Measurements from ENCODE around the gene LDLR.
"Not testable (repeated sequence)": the region's sequence is repeated elsewhere in the genome, so short reads cannot be mapped to it uniquely, and the experiment has no call there.

Gene LDLR

GRCh38 chr19:11124157-11124556, 34.9 kb downstream of the LDLR start:
- H3K9ac ChIP-seq (ENCODE audit: low read length in 2 of 2); H3K4me3 ChIP-seq (ENCODE audit: low read length in 2 of 2); H3K4me1 ChIP-seq (ENCODE audit: control insufficient read depth, insufficient read depth, low read length); H3K27me3 ChIP-seq (ENCODE audit: control insufficient read depth in 1 of 2, insufficient read depth in 2 of 2, low read length in 2 of 2); H3K9me3 ChIP-seq (ENCODE audit: control insufficient read depth in 2 of 2, low read length in 2 of 2); H3K27ac ChIP-seq (ENCODE audit: low read length): not testable (repeated sequence)
- H3K36me3 ChIP-seq (ENCODE audit: control insufficient read depth in 2 of 2, insufficient read depth in 2 of 2, low read length in 2 of 2) = peaks cover 17 to 26% of the 10 kb centered on the region in 2 donors

- H3K4me1 ChIP-seq (ENCODE audit: control insufficient read depth, insufficient read depth, low read length) = peaks cover 9% of the 10 kb centered on the region
- peaks cover 14 to 24% of the 10 kb centered on the region in 2 donors for H3K36me3 ChIP-seq (ENCODE audit: control insufficient read depth in 2 of 2, insufficient read depth in 2 of 2, low read length in 2 of 2)
- H3K27me3 ChIP-seq (ENCODE audit: control insufficient read depth in 1 of 2, insufficient read depth in 2 of 2, low read length in 2 of 2) = no peaks in the 10 kb centered on the region
- H3K27ac ChIP-seq (ENCODE audit: low read length) = no peak overlapping the region
- H3K9me3 ChIP-seq (ENCODE audit: control insufficient read depth in 2 of 2, low read length in 2 of 2) = no peaks in the 10 kb centered on the region
- H3K9ac ChIP-seq (ENCODE audit: low read length in 2 of 2) = no peak overlapping the region
- H3K4me3 ChIP-seq (ENCODE audit: low read length in 2 of 2) = peak overlapping the region in 1 of 2 donors; percentile 15
Measured at GRCh38 chr19:11125994-11126685, 36.9 kb downstream of the LDLR start.

- Histone ChIP-seq H3K9ac (ENCODE audit: low read length in 2 of 2) (no peak overlapping the region), H3K4me3 (ENCODE audit: low read length in 2 of 2) (no peak overlapping the region), H3K4me1 (ENCODE audit: control insufficient read depth, insufficient read depth, low read length) (peaks cover 11% of the 10 kb centered on the region), H3K9me3 (ENCODE audit: control insufficient read depth in 2 of 2, low read length in 2 of 2) (no peaks in the 10 kb centered on the region), H3K27me3 (ENCODE audit: control insufficient read depth in 1 of 2, insufficient read depth in 2 of 2, low read length in 2 of 2) (no peaks in the 10 kb centered on the region), H3K27ac (ENCODE audit: low read length) (no peak overlapping the region), H3K36me3 (ENCODE audit: control insufficient read depth in 2 of 2, insufficient read depth in 2 of 2, low read length in 2 of 2) (peaks cover 21 to 32% of the 10 kb centered on the region in 2 donors)
Measured at GRCh38 chr19:11127905-11128304, 38.6 kb downstream of the LDLR start.

GRCh38 chr19:11130824-11131455, 41.7 kb downstream of the LDLR start:
- Histone ChIP-seq H3K9me3 (ENCODE audit: control insufficient read depth in 2 of 2, low read length in 2 of 2) (no peaks in the 10 kb centered on the region), H3K27me3 (ENCODE audit: control insufficient read depth in 1 of 2, insufficient read depth in 2 of 2, low read length in 2 of 2) (no peaks in the 10 kb centered on the region), H3K27ac (ENCODE audit: low read length) (peak overlapping the region; percentile 62), H3K9ac (ENCODE audit: low read length in 2 of 2) (peak overlapping the region in 1 of 2 donors; percentile 13), H3K4me3 (ENCODE audit: low read length in 2 of 2) (no peak overlapping the region), H3K36me3 (ENCODE audit: control insufficient read depth in 2 of 2, insufficient read depth in 2 of 2, low read length in 2 of 2) (peaks cover 15 to 25% of the 10 kb centered on the region in 2 donors), H3K4me1 (ENCODE audit: control insufficient read depth, insufficient read depth, low read length) (peaks cover 11% of the 10 kb centered on the region)

- H3K27me3 ChIP-seq (ENCODE audit: control insufficient read depth in 1 of 2, insufficient read depth in 2 of 2, low read length in 2 of 2) = no peaks in the 10 kb centered on the region
- no peak overlapping the region for H3K4me3 ChIP-seq (ENCODE audit: low read length in 2 of 2)
- peaks cover 15 to 25% of the 10 kb centered on the region in 2 donors for H3K36me3 ChIP-seq (ENCODE audit: control insufficient read depth in 2 of 2, insufficient read depth in 2 of 2, low read length in 2 of 2)
- H3K27ac ChIP-seq (ENCODE audit: low read length) = peak overlapping the region; percentile 62
- peak overlapping the region in 1 of 2 donors; percentile 13 for H3K9ac ChIP-seq (ENCODE audit: low read length in 2 of 2)
- no peaks in the 10 kb centered on the region for H3K9me3 ChIP-seq (ENCODE audit: control insufficient read depth in 2 of 2, low read length in 2 of 2)
- H3K4me1 ChIP-seq (ENCODE audit: control insufficient read depth, insufficient read depth, low read length) = peaks cover 8% of the 10 kb centered on the region
Measured at GRCh38 chr19:11131471-11131870, 42.2 kb downstream of the LDLR start.

GRCh38 chr19:11136400-11137101, 47.3 kb downstream of the LDLR start:
- Histone ChIP-seq H3K27ac (ENCODE audit: low read length) (no peak overlapping the region), H3K4me1 (ENCODE audit: control insufficient read depth, insufficient read depth, low read length) (peaks cover 26% of the 10 kb centered on the region), H3K9me3 (ENCODE audit: control insufficient read depth in 2 of 2, low read length in 2 of 2) (no peaks in the 10 kb centered on the region), H3K4me3 (ENCODE audit: low read length in 2 of 2) (no peak overlapping the region), H3K36me3 (ENCODE audit: control insufficient read depth in 2 of 2, insufficient read depth in 2 of 2, low read length in 2 of 2) (peaks cover 6 to 9% of the 10 kb centered on the region in 2 donors), H3K27me3 (ENCODE audit: control insufficient read depth in 1 of 2, insufficient read depth in 2 of 2, low read length in 2 of 2) (no peaks in the 10 kb centered on the region), H3K9ac (ENCODE audit: low read length in 2 of 2) (no peak overlapping the region)

GRCh38 chr19:11137542-11138384, 48.5 kb downstream of the LDLR start:
- peaks cover 38% of the 10 kb centered on the region for H3K4me1 ChIP-seq (ENCODE audit: control insufficient read depth, insufficient read depth, low read length)

GRCh38 chr19:11138601-11139300, 49.5 kb downstream of the LDLR start:
- H3K27ac ChIP-seq (ENCODE audit: low read length) = peak overlapping the region; percentile 96
- no peaks in the 10 kb centered on the region for H3K27me3 ChIP-seq (ENCODE audit: control insufficient read depth in 1 of 2, insufficient read depth in 2 of 2, low read length in 2 of 2)
- no peaks in the 10 kb centered on the region for H3K36me3 ChIP-seq (ENCODE audit: control insufficient read depth in 2 of 2, insufficient read depth in 2 of 2, low read length in 2 of 2)
- peak overlapping the region; percentile 2 to 54 for H3K4me3 ChIP-seq (ENCODE audit: low read length in 2 of 2)
- H3K4me1 ChIP-seq (ENCODE audit: control insufficient read depth, insufficient read depth, low read length) = peaks cover 48% of the 10 kb centered on the region
- H3K9ac ChIP-seq (ENCODE audit: low read length in 2 of 2) = peak overlapping the region; percentile 47 to 75
- no peaks in the 10 kb centered on the region for H3K9me3 ChIP-seq (ENCODE audit: control insufficient read depth in 2 of 2, low read length in 2 of 2)

More at GRCh38 chr19:11137542-11138384, 48.5 kb downstream of the LDLR start:
- H3K9me3 ChIP-seq (ENCODE audit: control insufficient read depth in 2 of 2, low read length in 2 of 2) = no peaks in the 10 kb centered on the region
- peak overlapping the region; percentile 75 for H3K27ac ChIP-seq (ENCODE audit: low read length)
- H3K27me3 ChIP-seq (ENCODE audit: control insufficient read depth in 1 of 2, insufficient read depth in 2 of 2, low read length in 2 of 2) = no peaks in the 10 kb centered on the region
- H3K36me3 ChIP-seq (ENCODE audit: control insufficient read depth in 2 of 2, insufficient read depth in 2 of 2, low read length in 2 of 2) = peaks cover 0 to 2% of the 10 kb centered on the region in 2 donors
- peak overlapping the region; percentile 50 to 51 for H3K9ac ChIP-seq (ENCODE audit: low read length in 2 of 2)
- peak overlapping the region in 1 of 2 donors; percentile 59 for H3K4me3 ChIP-seq (ENCODE audit: low read length in 2 of 2)

- H3K4me3 ChIP-seq (ENCODE audit: low read length in 2 of 2); H3K9ac ChIP-seq (ENCODE audit: low read length in 2 of 2); H3K27me3 ChIP-seq (ENCODE audit: control insufficient read depth in 1 of 2, insufficient read depth in 2 of 2, low read length in 2 of 2); H3K36me3 ChIP-seq (ENCODE audit: control insufficient read depth in 2 of 2, insufficient read depth in 2 of 2, low read length in 2 of 2); H3K9me3 ChIP-seq (ENCODE audit: control insufficient read depth in 2 of 2, low read length in 2 of 2): not testable (repeated sequence)
- H3K27ac ChIP-seq (ENCODE audit: low read length) = peak overlapping the region; percentile 96
- H3K4me1 ChIP-seq (ENCODE audit: control insufficient read depth, insufficient read depth, low read length) = peaks cover 50% of the 10 kb centered on the region
Measured at GRCh38 chr19:11140023-11140538, 50.8 kb downstream of the LDLR start.
